SK-N-MC (cell line): ENCODE results near the gene DLL1.

Source experiments
- EZH2 ChIP-seq: fragments of 200-600 bp; sonication (generic); IDR thresholded peaks from one replicate; pipeline ENCODE4 v1.6.1; 2017; ENCODE audit warnings: antibody characterized with exemption
- POLR2AphosphoS5 ChIP-seq: IDR thresholded peaks from 2 replicates; pipeline ENCODE4 v1.6.1; 2012; ENCODE audit warnings: mild to moderate bottlenecking, low read depth, low read length, borderline replicate concordance

DNA sequence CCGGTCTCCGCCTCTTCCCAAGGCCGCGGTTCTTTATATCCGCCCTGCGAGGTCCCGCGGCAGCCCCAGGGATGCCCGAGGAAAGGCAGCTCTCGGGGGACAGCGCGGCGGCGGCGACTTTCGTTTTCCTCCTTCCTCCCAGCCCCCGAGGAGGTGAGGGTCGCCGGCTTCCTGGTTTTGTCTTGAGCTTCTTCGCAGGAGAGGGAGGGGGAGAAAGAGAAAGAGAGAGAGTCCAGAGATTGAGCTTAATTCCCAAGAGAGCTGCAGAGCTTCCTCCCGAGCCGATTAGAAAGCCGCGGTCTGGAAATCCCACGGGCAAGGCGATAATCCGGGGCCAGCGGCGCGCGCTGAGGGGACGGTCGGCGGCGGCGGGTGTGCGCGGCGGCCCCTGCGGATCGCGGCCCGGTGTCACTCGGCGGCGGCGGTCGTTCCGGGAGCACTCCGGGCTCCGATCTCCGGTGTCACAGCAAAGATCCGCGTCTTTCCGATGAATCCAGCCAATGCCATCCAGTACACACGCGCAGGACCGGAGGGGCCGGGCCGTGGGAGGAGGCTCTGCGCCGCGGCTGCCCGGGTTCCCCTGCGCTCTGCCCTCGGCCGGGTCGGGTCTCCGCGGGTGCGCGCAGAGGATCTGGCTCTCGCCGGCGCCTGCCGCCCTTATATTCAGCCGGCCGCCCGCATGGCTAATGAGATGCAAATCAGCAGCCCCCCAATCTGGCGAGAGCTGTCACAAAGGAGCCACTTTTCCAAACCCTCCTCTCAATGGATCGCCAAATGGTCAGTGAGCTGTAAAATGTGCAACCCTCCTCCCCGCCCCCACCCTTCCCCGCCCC, at the start of gene DLL1:
- TF ChIP-seq EZH2, result no peak
- no peak for TF ChIP-seq POLR2AphosphoS5
